Body of pancreas (tissue), 4 donors: ENCODE data around the gene OPRD1.

Source experiments
- CTCF ChIP-seq, 7 experiments: fragments of 450-650 bp in 4 of 7; fragments of 200-600 bp in 3 of 7; sonication (generic) in 3 of 7; IDR thresholded peaks; one replicate each; pipeline ENCODE4 v1.5.1; 2016 to 2019; ENCODE audit warnings: antibody characterized with exemption in 7 of 7
- POLR2A ChIP-seq, 3 donors: fragments of 450-650 bp; IDR thresholded peaks; one replicate each; pipeline ENCODE4 v1.6.1; 2016; ENCODE audit warnings: antibody characterized with exemption in 3 of 3, mild to moderate bottlenecking in 2 of 3

- TF ChIP-seq POLR2A (IDR thresholded peaks at IDR 0.05) (no peak), CTCF (IDR thresholded peaks at IDR 0.05) (no peak)
These were observed 58.0 kb downstream of the OPRD1 start for GRCh38 chr1:28869952-28870351.
